Aorta (tissue), 5 donors: ENCODE results near the gene SLC38A2. TPM values are rescaled to one million over a fixed set of nuclear protein-coding genes. Genes with fewer than 3 reads are reported as not detected.

ENCODE experiments used
- ATAC-seq: fragments of 200-7000 bp; cut with Tn5 transposase; one replicate; pipeline ENCODE4 v1.9.1; 2022; ENCODE audit warnings: moderate library complexity; ENCODE audit not compliant: low FRiP score
- DNase-seq, 2 donors: peaks; one replicate each; pipeline ENCODE4 v3.0.0-alpha.2; 2020
- H3K27ac ChIP-seq, 2 donors: one replicate each; pipeline ENCODE4 v1.5.1; 2013; ENCODE audit warnings: low read length in 2 of 2, mild to moderate bottlenecking in 2 of 2, moderate library complexity in 2 of 2, control low read depth in 1 of 2, inconsistent platforms in 1 of 2, low read depth in 1 of 2
- H3K27me3 ChIP-seq, 2 donors: one replicate each; pipeline ENCODE4 v1.6.1; 2013; ENCODE audit warnings: control low read depth in 1 of 2, low read length in 1 of 2, mild to moderate bottlenecking in 1 of 2, moderate library complexity in 1 of 2; ENCODE audit not compliant: insufficient read depth in 2 of 2, control insufficient read depth in 1 of 2
- H3K36me3 ChIP-seq, 2 donors: one replicate each; pipeline ENCODE4 v1.6.1; 2013; ENCODE audit warnings: control low read depth in 1 of 2, low read length in 1 of 2, mild to moderate bottlenecking in 1 of 2; ENCODE audit not compliant: insufficient read depth in 2 of 2, control insufficient read depth in 1 of 2
- H3K4me1 ChIP-seq, 2 donors: one replicate each; pipeline ENCODE4 v1.6.1; 2013; ENCODE audit warnings: low read length in 2 of 2, control low read depth in 1 of 2, mild to moderate bottlenecking in 1 of 2, moderate library complexity in 1 of 2; ENCODE audit not compliant: insufficient read depth in 2 of 2, control insufficient read depth in 1 of 2
- H3K4me3 ChIP-seq, 2 donors: one replicate each; pipeline ENCODE4 v1.5.1; 2013; ENCODE audit warnings: low read length in 2 of 2, control low read depth in 1 of 2, mild to moderate bottlenecking in 1 of 2
- H3K9me3 ChIP-seq: one replicate; pipeline ENCODE4 v1.6.1; 2013; ENCODE audit warnings: mild to moderate bottlenecking, low read length; ENCODE audit not compliant: control insufficient read depth
- WGBS, 2 donors: extraction: QIAGEN DNeasy Blood & Tissue Kit; methylation state at CpG; one replicate each; pipeline ENCODE4 v1.1.7; 2013; 5-methylcytosine and 5-hydroxymethylcytosine counted together
- intact Hi-C, 2 donors: fragments of 100-400 bp; cut with DNase I; formaldehyde crosslinking; loops; one replicate each; pipeline versions ENCODE4 v1.14.2 to v1.15.0; 2022
- polyA plus RNA-seq, 2 donors: library from polyadenylated mRNA; stranded (reverse); fragments of 200-250 nt; gene quantifications; one replicate each; pipeline ENCODE4 v1.2.3, GENCODE V29; 2013
- total RNA-seq, 2 donors: library from RNA; stranded (reverse); fragmentation: NEBNext Ultra II Directional; extraction: Animal tissue kit (Norgen Biotek cat#: 25700); gene quantifications; one replicate each; pipeline ENCODE4 v1.2.1, GENCODE V29; 2021
- donor health status: healthy with polysubstance abuse.
- donor health status: Bipolar disorder and iron deficiency.
- donor health status: DM: no; HTN: no; CAD: no.
- donor health status: DM: no; HTN: no; CAD: no.
- donor health status: DM: yes; HTN: yes; CAD: no.

The SLC38A2 gene
- total and polyA plus RNA-seq, 4 donors: 46.0 to 405 (median 268) TPM

GRCh38 chr12:46409342-46409741, 36.8 kb upstream of the SLC38A2 start:
- no peaks in the 10 kb centered on the region for H3K27me3 ChIP-seq
- 55 to 56% methylated on average over 3 of the region's 3 CpGs for WGBS, 2 donors
- ATAC-seq (no peak), DNase-seq (no peak)
- H3K9me3 ChIP-seq: no peaks in the 10 kb centered on the region
- peaks cover 3 to 13% of the 10 kb centered on the region in 2 donors for H3K4me1 ChIP-seq
- intact Hi-C loops: no loop called here
- no peaks in the 10 kb centered on the region for H3K36me3 ChIP-seq
- no peak overlapping the region for H3K4me3 ChIP-seq
- no peak overlapping the region for H3K27ac ChIP-seq

- H3K4me1 ChIP-seq: peaks cover 3 to 13% of the 10 kb centered on the region in 2 donors
- H3K27ac ChIP-seq: no peak overlapping the region
- no peak overlapping the region for H3K4me3 ChIP-seq
- no peaks in the 10 kb centered on the region for H3K27me3 ChIP-seq
- ATAC-seq: no peak
- no peak for DNase-seq
- WGBS, 2 donors: 13 to 15% methylated on average over 4 of the region's 4 CpGs
- H3K9me3 ChIP-seq: no peaks in the 10 kb centered on the region
- H3K36me3 ChIP-seq: no peaks in the 10 kb centered on the region
- intact Hi-C loops: no loop called here
These were observed 35.9 kb upstream of the SLC38A2 start for GRCh38 chr12:46408441-46408840.

GRCh38 chr12:46407361-46407760, 34.8 kb upstream of the SLC38A2 start:
- Histone ChIP-seq H3K36me3 (no peaks in the 10 kb centered on the region), H3K27me3 (no peaks in the 10 kb centered on the region), H3K4me3 (no peak overlapping the region), H3K27ac (no peak overlapping the region), H3K9me3 (no peaks in the 10 kb centered on the region), H3K4me1 (peaks cover 3 to 13% of the 10 kb centered on the region in 2 donors)
- ATAC-seq: no peak
- intact Hi-C loops: no loop called here
- WGBS, 2 donors: 92 to 100% methylated on average over 2 of the region's 2 CpGs
- DNase-seq: no peak

GRCh38 chr12:46406352-46407027, 33.9 kb upstream of the SLC38A2 start:
- WGBS, 2 donors: 0% methylated on average over 1 of the region's 1 CpG
- no peak overlapping the region for H3K27ac ChIP-seq
- H3K9me3 ChIP-seq: no peaks in the 10 kb centered on the region
- no peak for DNase-seq
- no peaks in the 10 kb centered on the region for H3K36me3 ChIP-seq
- intact Hi-C loops: no loop called here
- H3K4me3 ChIP-seq: no peak overlapping the region
- no peaks in the 10 kb centered on the region for H3K27me3 ChIP-seq
- ATAC-seq: no peak
- peaks cover 3 to 13% of the 10 kb centered on the region in 2 donors for H3K4me1 ChIP-seq

- 76 to 88% methylated on average over 5 of the region's 5 CpGs for WGBS, 2 donors
- H3K4me1 ChIP-seq: peaks cover 0 to 8% of the 10 kb centered on the region in 2 donors
These were observed 32.2 kb upstream of the SLC38A2 start for GRCh38 chr12:46404733-46405132.

GRCh38 chr12:46404225-46404631, 31.7 kb upstream of the SLC38A2 start:
- no peak for ATAC-seq
- Histone ChIP-seq H3K4me3 (no peak overlapping the region), H3K27me3 (no peaks in the 10 kb centered on the region), H3K36me3 (no peaks in the 10 kb centered on the region), H3K27ac (peak overlapping the region; percentile 12 to 81), H3K9me3 (no peaks in the 10 kb centered on the region), H3K4me1 (peaks cover 0 to 8% of the 10 kb centered on the region in 2 donors)
- 0 to 10% methylated on average over 1 of the region's 1 CpG for WGBS, 2 donors
- intact Hi-C loops: loop anchor here in 1 of 2 donors (5.0 kb wide), 1 partner anchor 33 kb away; no protein-coding TSS in a partner anchor
- DNase-seq: no peak

More at GRCh38 chr12:46404733-46405132, 32.2 kb upstream of the SLC38A2 start:
- Histone ChIP-seq H3K9me3 (no peaks in the 10 kb centered on the region), H3K27me3 (no peaks in the 10 kb centered on the region), H3K27ac (peak overlapping the region; percentile 12 to 81), H3K36me3 (no peaks in the 10 kb centered on the region), H3K4me3 (no peak overlapping the region)
- DNase-seq: no peak
- no peak for ATAC-seq
- intact Hi-C loops: loop anchor here in 1 of 2 donors (5.0 kb wide), 1 partner anchor 33 kb away; no protein-coding TSS in a partner anchor

GRCh38 chr12:46403719-46404070, 31.1 kb upstream of the SLC38A2 start:
- H3K27ac ChIP-seq: peak overlapping the region; percentile 25 to 82
- H3K4me1 ChIP-seq: peaks cover 0 to 8% of the 10 kb centered on the region in 2 donors
- DNase-seq: no peak
- intact Hi-C loops: loop anchor here in 1 of 2 donors (5.0 kb wide), 1 partner anchor 34 kb away; no protein-coding TSS in a partner anchor
- no peak for ATAC-seq
- no peaks in the 10 kb centered on the region for H3K9me3 ChIP-seq
- H3K36me3 ChIP-seq: no peaks in the 10 kb centered on the region
- H3K27me3 ChIP-seq: no peaks in the 10 kb centered on the region
- H3K4me3 ChIP-seq: no peak overlapping the region

GRCh38 chr12:46402941-46403718, 30.6 kb upstream of the SLC38A2 start:
- Histone ChIP-seq H3K9me3 (no peaks in the 10 kb centered on the region), H3K27ac (peak overlapping the region in 1 of 2 donors; percentile 82), H3K4me3 (no peak overlapping the region), H3K36me3 (no peaks in the 10 kb centered on the region), H3K27me3 (no peaks in the 10 kb centered on the region), H3K4me1 (peaks cover 0 to 4% of the 10 kb centered on the region in 2 donors)
- WGBS, 2 donors: 29% methylated on average over 3 of the region's 3 CpGs
- ATAC-seq (peak; percentile 64), DNase-seq (no peak)
- intact Hi-C loops: loop anchor here in 1 of 2 donors (5.0 kb wide), 1 partner anchor 34 kb away; no protein-coding TSS in a partner anchor
